Measurements from ENCODE around the gene CCDC66.

CCDC66 gene

GRCh38 chr3:56620371-56620770, 63.4 kb downstream of the CCDC66 start:
- in situ Hi-C loops (cut with MboI; ENCODE audit: low sequenced_read_pairs, unreplicated experiment) = no loop called here
- no peak for DNase-seq (ENCODE audit: low spot score)

GRCh38 chr3:56621681-56622080, 64.7 kb downstream of the CCDC66 start:
- TF ChIP-seq CTCF (IDR thresholded peaks at IDR 0.05; ENCODE audit: borderline replicate concordance, control extremely low read depth, extremely low read depth, insufficient read depth, missing control alignments) = no peak
- in situ Hi-C loops (cut with MboI; ENCODE audit: low sequenced_read_pairs, unreplicated experiment) = no loop called here
- DNase-seq (ENCODE audit: low spot score) = no peak

More at GRCh38 chr3:56620371-56620770, 63.4 kb downstream of the CCDC66 start:
- TF ChIP-seq CTCF (IDR thresholded peaks at IDR 0.05; ENCODE audit: borderline replicate concordance, control extremely low read depth, extremely low read depth, insufficient read depth, missing control alignments) = no peak

GRCh38 chr3:56622381-56622780, 65.4 kb downstream of the CCDC66 start:
- DNase-seq (ENCODE audit: low spot score) = no peak
- no peak for TF ChIP-seq CTCF (IDR thresholded peaks at IDR 0.05; ENCODE audit: borderline replicate concordance, control extremely low read depth, extremely low read depth, insufficient read depth, missing control alignments)
- in situ Hi-C loops (cut with MboI; ENCODE audit: low sequenced_read_pairs, unreplicated experiment) = no loop called here

GRCh38 chr3:56624725-56625124, 67.8 kb downstream of the CCDC66 start:
- no peak for DNase-seq (ENCODE audit: low spot score)
- no peak for TF ChIP-seq CTCF (IDR thresholded peaks at IDR 0.05; ENCODE audit: borderline replicate concordance, control extremely low read depth, extremely low read depth, insufficient read depth, missing control alignments)
- in situ Hi-C loops (cut with MboI; ENCODE audit: low sequenced_read_pairs, unreplicated experiment) = no loop called here

GRCh38 chr3:56629047-56629446, 72.1 kb downstream of the CCDC66 start:
- no peak for TF ChIP-seq CTCF (IDR thresholded peaks at IDR 0.05; ENCODE audit: borderline replicate concordance, control extremely low read depth, extremely low read depth, insufficient read depth, missing control alignments)
- in situ Hi-C loops (cut with MboI; ENCODE audit: low sequenced_read_pairs, unreplicated experiment) = no loop called here
- DNase-seq (ENCODE audit: low spot score) = no peak

GRCh38 chr3:56629451-56629850, 72.5 kb downstream of the CCDC66 start:
- DNase-seq (ENCODE audit: low spot score) = no peak
- in situ Hi-C loops (cut with MboI; ENCODE audit: low sequenced_read_pairs, unreplicated experiment) = no loop called here
- no peak for TF ChIP-seq CTCF (IDR thresholded peaks at IDR 0.05; ENCODE audit: borderline replicate concordance, control extremely low read depth, extremely low read depth, insufficient read depth, missing control alignments)

GRCh38 chr3:56630966-56631365, 74.0 kb downstream of the CCDC66 start:
- DNase-seq (ENCODE audit: low spot score) = no peak
- TF ChIP-seq CTCF (IDR thresholded peaks at IDR 0.05; ENCODE audit: borderline replicate concordance, control extremely low read depth, extremely low read depth, insufficient read depth, missing control alignments) = no peak
- in situ Hi-C loops (cut with MboI; ENCODE audit: low sequenced_read_pairs, unreplicated experiment) = no loop called here
